ENCODE data around the gene ZMIZ2.

DNA sequence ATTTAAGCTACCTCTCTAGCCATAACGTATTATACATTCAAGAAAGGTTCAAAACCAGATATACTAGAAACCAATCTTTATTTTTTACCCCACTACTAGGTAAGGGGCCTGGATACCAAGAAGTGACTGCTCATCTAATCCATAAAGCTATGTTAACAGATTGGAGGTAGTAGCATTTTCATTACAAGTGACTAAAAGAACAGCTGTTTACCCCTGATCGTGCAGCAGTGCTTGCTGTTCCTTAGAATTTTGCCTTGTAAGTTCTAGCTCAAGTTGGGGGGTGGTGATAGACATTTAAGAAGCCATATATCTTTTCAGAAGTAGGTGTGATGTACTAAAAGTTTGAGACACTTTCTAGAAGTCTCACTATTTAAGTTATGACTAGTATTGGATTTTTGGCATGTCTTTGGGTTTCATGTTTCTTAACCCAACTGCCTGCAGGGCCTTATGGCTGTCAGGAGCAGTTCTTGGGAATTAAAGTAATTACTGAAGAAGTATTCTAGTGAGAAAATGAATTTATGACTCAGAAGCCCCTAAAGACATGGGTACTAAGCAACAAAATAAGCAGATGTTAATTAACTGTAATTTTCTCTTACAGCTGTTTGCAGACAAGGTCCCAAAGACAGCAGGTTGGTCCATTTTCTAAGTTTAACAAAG lies 50.1 kb downstream of the ZMIZ2 start:
- TF ChIP-seq, protein P1, sequence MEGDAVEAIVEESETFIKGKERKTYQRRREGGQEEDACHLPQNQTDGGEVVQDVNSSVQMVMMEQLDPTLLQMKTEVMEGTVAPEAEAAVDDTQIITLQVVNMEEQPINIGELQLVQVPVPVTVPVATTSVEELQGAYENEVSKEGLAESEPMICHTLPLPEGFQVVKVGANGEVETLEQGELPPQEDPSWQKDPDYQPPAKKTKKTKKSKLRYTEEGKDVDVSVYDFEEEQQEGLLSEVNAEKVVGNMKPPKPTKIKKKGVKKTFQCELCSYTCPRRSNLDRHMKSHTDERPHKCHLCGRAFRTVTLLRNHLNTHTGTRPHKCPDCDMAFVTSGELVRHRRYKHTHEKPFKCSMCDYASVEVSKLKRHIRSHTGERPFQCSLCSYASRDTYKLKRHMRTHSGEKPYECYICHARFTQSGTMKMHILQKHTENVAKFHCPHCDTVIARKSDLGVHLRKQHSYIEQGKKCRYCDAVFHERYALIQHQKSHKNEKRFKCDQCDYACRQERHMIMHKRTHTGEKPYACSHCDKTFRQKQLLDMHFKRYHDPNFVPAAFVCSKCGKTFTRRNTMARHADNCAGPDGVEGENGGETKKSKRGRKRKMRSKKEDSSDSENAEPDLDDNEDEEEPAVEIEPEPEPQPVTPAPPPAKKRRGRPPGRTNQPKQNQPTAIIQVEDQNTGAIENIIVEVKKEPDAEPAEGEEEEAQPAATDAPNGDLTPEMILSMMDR (IDR thresholded peaks at IDR 0.05): no peak
- no peak for TF ChIP-seq POLR2A (IDR thresholded peaks at IDR 0.05)
- no peak for TF ChIP-seq POLR2AphosphoS5 (IDR thresholded peaks at IDR 0.05)

Data from prostate gland (tissue), 2 donors.